ENCODE results near the gene DCN.

- TF ChIP-seq, protein P1, sequence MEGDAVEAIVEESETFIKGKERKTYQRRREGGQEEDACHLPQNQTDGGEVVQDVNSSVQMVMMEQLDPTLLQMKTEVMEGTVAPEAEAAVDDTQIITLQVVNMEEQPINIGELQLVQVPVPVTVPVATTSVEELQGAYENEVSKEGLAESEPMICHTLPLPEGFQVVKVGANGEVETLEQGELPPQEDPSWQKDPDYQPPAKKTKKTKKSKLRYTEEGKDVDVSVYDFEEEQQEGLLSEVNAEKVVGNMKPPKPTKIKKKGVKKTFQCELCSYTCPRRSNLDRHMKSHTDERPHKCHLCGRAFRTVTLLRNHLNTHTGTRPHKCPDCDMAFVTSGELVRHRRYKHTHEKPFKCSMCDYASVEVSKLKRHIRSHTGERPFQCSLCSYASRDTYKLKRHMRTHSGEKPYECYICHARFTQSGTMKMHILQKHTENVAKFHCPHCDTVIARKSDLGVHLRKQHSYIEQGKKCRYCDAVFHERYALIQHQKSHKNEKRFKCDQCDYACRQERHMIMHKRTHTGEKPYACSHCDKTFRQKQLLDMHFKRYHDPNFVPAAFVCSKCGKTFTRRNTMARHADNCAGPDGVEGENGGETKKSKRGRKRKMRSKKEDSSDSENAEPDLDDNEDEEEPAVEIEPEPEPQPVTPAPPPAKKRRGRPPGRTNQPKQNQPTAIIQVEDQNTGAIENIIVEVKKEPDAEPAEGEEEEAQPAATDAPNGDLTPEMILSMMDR (IDR thresholded peaks at IDR 0.05): no peak
- no peak for TF ChIP-seq ELF4 (CRISPR knock-in tag; IDR thresholded peaks at IDR 0.05; ENCODE audit: low read depth)
- TF ChIP-seq, protein P2, sequence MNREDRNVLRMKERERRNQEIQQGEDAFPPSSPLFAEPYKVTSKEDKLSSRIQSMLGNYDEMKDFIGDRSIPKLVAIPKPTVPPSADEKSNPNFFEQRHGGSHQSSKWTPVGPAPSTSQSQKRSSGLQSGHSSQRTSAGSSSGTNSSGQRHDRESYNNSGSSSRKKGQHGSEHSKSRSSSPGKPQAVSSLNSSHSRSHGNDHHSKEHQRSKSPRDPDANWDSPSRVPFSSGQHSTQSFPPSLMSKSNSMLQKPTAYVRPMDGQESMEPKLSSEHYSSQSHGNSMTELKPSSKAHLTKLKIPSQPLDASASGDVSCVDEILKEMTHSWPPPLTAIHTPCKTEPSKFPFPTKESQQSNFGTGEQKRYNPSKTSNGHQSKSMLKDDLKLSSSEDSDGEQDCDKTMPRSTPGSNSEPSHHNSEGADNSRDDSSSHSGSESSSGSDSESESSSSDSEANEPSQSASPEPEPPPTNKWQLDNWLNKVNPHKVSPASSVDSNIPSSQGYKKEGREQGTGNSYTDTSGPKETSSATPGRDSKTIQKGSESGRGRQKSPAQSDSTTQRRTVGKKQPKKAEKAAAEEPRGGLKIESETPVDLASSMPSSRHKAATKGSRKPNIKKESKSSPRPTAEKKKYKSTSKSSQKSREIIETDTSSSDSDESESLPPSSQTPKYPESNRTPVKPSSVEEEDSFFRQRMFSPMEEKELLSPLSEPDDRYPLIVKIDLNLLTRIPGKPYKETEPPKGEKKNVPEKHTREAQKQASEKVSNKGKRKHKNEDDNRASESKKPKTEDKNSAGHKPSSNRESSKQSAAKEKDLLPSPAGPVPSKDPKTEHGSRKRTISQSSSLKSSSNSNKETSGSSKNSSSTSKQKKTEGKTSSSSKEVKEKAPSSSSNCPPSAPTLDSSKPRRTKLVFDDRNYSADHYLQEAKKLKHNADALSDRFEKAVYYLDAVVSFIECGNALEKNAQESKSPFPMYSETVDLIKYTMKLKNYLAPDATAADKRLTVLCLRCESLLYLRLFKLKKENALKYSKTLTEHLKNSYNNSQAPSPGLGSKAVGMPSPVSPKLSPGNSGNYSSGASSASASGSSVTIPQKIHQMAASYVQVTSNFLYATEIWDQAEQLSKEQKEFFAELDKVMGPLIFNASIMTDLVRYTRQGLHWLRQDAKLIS (CRISPR knock-in tag; IDR thresholded peaks at IDR 0.05; ENCODE audit: borderline replicate concordance): no peak
- no peak for TF ChIP-seq CDX4 (CRISPR knock-in tag; IDR thresholded peaks at IDR 0.05; ENCODE audit: borderline replicate concordance)
- TF ChIP-seq ZNF416 (CRISPR knock-in tag; IDR thresholded peaks at IDR 0.05): no peak
- no peak for TF ChIP-seq USF2 (CRISPR knock-in tag; IDR thresholded peaks at IDR 0.05)
- TF ChIP-seq, protein P3, sequence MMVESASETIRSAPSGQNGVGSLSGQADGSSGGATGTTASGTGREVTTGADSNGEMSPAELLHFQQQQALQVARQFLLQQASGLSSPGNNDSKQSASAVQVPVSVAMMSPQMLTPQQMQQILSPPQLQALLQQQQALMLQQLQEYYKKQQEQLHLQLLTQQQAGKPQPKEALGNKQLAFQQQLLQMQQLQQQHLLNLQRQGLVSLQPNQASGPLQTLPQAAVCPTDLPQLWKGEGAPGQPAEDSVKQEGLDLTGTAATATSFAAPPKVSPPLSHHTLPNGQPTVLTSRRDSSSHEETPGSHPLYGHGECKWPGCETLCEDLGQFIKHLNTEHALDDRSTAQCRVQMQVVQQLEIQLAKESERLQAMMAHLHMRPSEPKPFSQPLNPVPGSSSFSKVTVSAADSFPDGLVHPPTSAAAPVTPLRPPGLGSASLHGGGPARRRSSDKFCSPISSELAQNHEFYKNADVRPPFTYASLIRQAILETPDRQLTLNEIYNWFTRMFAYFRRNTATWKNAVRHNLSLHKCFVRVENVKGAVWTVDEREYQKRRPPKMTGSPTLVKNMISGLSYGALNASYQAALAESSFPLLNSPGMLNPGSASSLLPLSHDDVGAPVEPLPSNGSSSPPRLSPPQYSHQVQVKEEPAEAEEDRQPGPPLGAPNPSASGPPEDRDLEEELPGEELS (CRISPR knock-in tag; IDR thresholded peaks at IDR 0.05): no peak
- TF ChIP-seq, protein P4, sequence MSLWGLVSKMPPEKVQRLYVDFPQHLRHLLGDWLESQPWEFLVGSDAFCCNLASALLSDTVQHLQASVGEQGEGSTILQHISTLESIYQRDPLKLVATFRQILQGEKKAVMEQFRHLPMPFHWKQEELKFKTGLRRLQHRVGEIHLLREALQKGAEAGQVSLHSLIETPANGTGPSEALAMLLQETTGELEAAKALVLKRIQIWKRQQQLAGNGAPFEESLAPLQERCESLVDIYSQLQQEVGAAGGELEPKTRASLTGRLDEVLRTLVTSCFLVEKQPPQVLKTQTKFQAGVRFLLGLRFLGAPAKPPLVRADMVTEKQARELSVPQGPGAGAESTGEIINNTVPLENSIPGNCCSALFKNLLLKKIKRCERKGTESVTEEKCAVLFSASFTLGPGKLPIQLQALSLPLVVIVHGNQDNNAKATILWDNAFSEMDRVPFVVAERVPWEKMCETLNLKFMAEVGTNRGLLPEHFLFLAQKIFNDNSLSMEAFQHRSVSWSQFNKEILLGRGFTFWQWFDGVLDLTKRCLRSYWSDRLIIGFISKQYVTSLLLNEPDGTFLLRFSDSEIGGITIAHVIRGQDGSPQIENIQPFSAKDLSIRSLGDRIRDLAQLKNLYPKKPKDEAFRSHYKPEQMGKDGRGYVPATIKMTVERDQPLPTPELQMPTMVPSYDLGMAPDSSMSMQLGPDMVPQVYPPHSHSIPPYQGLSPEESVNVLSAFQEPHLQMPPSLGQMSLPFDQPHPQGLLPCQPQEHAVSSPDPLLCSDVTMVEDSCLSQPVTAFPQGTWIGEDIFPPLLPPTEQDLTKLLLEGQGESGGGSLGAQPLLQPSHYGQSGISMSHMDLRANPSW (CRISPR knock-in tag; conservative IDR thresholded peaks at IDR 0.05; ENCODE audit: low read depth): no peak
- TF ChIP-seq NR2C2 (CRISPR knock-in tag; IDR thresholded peaks at IDR 0.05): no peak
- TF ChIP-seq ZNF121 (CRISPR knock-in tag; IDR thresholded peaks at IDR 0.05): no peak
Observed at GRCh38 chr12:91093341-91093740, 89.3 kb downstream of the DCN start.

Data from WTC11 (cell line).